HEK293T (cell line): ENCODE measurements around the gene RFX1.

ENCODE experiments used
- CTCF ChIA-PET: fragments of 350-600 bp; formaldehyde crosslinking; extraction: SDS; loops from one replicate; lab custom pipeline; 2021; ENCODE audit warnings: antibody characterized with exemption, inconsistent platforms; lab: Yijun Ruan, JAX
- POLR2A ChIA-PET: fragments of 350-600 bp; formaldehyde crosslinking; extraction: SDS; loops from one replicate; lab custom pipeline; 2020; ENCODE audit warnings: antibody characterized with exemption, inconsistent platforms; lab: Yijun Ruan, JAX
- DNase-seq: peaks from one replicate; pipeline ENCODE4 v3.0.0; 2012; ENCODE audit warnings: mixed read lengths; ENCODE audit errors: extremely low spot score
- ARNT ChIP-seq: fragments of 450-650 bp; IDR thresholded peaks from 2 replicates; pipeline ENCODE4 v1.6.1; 2017; ENCODE audit warnings: mild to moderate bottlenecking
- BHLHE40 ChIP-seq: fragments of 450-650 bp; IDR thresholded peaks from 2 replicates; pipeline ENCODE4 v1.6.1; 2016; ENCODE audit warnings: mild to moderate bottlenecking, moderate library complexity, borderline replicate concordance
- CTBP1 ChIP-seq: fragments of 450-650 bp; IDR thresholded peaks from 2 replicates; pipeline ENCODE4 v1.6.1; 2016; ENCODE audit warnings: borderline replicate concordance
- ELF4 ChIP-seq: fragments of 450-650 bp; IDR thresholded peaks from 2 replicates; pipeline ENCODE4 v1.6.1; 2017; ENCODE audit warnings: antibody characterized with exemption
- FOXA1 ChIP-seq: fragments of 450-650 bp; IDR thresholded peaks from 2 replicates; pipeline ENCODE4 v1.6.1; 2016; ENCODE audit warnings: mild to moderate bottlenecking
- FOXK2 ChIP-seq: fragments of 450-650 bp; IDR thresholded peaks from 2 replicates; pipeline ENCODE4 v1.6.1; 2016; ENCODE audit warnings: mild to moderate bottlenecking
- FOXM1 ChIP-seq: fragments of 450-650 bp; IDR thresholded peaks from 2 replicates; pipeline ENCODE4 v1.6.1; 2017; ENCODE audit warnings: mild to moderate bottlenecking, borderline replicate concordance
- HDGF ChIP-seq: fragments of 450-650 bp; IDR thresholded peaks from 2 replicates; pipeline ENCODE4 v1.6.1; 2017; ENCODE audit warnings: antibody characterized with exemption, borderline replicate concordance
- L3MBTL2 ChIP-seq: fragments of 450-650 bp; conservative IDR thresholded peaks from 2 replicates; pipeline ENCODE4 v1.6.1; 2016; ENCODE audit warnings: mild to moderate bottlenecking
- LEF1 ChIP-seq: fragments of 450-650 bp; IDR thresholded peaks from 2 replicates; pipeline ENCODE4 v1.6.1; 2017; ENCODE audit warnings: mild to moderate bottlenecking, borderline replicate concordance
- NFRKB ChIP-seq: fragments of 450-650 bp; IDR thresholded peaks from 2 replicates; pipeline ENCODE4 v1.6.1; 2016; ENCODE audit warnings: mild to moderate bottlenecking, moderate library complexity
- SP1 ChIP-seq: fragments of 450-650 bp; IDR thresholded peaks from 2 replicates; pipeline ENCODE4 v1.6.1; 2017
- SUZ12 ChIP-seq: fragments of 450-650 bp; IDR thresholded peaks from 2 replicates; pipeline ENCODE4 v1.6.1; 2016; ENCODE audit warnings: mild to moderate bottlenecking
- TARDBP ChIP-seq: fragments of 450-650 bp; IDR thresholded peaks from 2 replicates; pipeline ENCODE4 v1.6.1; 2016
- ZNF384 ChIP-seq: fragments of 450-650 bp; IDR thresholded peaks from 2 replicates; pipeline ENCODE4 v1.6.1; 2016
- TF ChIP-seq, protein P1 (sequence below): fragments of 450-650 bp; IDR thresholded peaks from 2 replicates; pipeline ENCODE4 v1.6.1; 2016

Gene RFX1

DNA sequence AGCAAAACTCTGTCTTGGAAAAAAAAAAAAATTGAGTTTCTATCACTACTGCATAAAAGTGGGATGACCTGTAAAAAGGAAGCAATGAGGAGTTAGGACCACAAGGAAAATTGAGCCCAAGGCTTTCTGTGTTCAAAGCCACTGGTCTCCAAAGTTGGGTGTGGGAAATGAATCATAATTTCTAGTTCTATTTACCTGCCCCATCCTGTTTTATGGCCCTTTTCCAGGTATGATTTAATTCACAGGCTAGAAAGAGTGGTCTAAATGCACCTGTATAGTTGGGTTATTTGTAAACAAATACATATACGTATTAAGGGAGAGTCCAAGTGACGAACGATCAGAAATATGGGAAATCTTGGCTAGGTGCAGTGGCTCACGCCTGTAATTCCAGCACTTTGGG, 59.7 kb downstream of the RFX1 start:
- ChIA-PET POLR2A (no interaction called here), CTCF (no interaction called here)
- DNase-seq: no peak
- TF ChIP-seq L3MBTL2 (no peak), TARDBP (no peak), CTBP1 (no peak), ZNF384 (no peak), FOXM1 (no peak), LEF1 (no peak), SUZ12 (no peak), ARNT (no peak), ELF4 (no peak), FOXA1 (no peak), SP1 (no peak), HDGF (no peak), BHLHE40 (no peak), NFRKB (no peak)
- TF ChIP-seq, protein P1, sequence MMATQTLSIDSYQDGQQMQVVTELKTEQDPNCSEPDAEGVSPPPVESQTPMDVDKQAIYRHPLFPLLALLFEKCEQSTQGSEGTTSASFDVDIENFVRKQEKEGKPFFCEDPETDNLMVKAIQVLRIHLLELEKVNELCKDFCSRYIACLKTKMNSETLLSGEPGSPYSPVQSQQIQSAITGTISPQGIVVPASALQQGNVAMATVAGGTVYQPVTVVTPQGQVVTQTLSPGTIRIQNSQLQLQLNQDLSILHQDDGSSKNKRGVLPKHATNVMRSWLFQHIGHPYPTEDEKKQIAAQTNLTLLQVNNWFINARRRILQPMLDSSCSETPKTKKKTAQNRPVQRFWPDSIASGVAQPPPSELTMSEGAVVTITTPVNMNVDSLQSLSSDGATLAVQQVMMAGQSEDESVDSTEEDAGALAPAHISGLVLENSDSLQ: no peak

DNA sequence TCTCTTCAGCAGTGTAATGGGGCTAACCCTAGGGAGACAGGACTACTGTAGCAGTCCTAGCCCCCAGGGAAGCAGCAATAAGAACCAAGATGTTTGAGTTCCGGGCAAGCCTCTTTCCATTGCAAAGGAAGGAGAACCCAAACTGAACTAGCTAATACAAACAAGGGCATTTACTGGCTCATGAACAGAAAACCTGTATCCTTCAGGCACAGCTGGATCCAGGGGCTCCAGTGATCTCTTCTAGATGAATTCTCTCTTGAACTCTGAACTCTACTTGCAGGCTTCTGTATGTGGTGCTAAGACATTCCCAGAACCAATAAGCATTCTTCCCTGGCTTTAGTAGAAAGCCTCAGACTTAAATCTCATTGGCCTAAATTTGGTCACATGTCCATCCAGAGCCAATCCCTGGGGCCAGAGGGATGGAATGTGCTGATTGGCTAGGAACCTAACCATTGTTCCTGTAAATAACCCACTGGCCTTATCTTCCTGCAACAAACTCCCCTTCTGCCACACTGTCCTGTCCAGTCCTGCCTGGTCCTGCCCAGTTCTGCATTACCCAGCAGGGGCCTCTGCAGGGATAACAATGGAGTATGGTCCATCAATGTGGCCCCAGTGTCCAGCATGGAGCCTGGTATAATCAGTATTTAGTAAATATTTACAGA, 64.0 kb downstream of the RFX1 start:
- ChIA-PET CTCF (no interaction called here), POLR2A (no interaction called here)
- DNase-seq: no peak
- TF ChIP-seq FOXA1 (no peak), FOXK2 (no peak), SP1 (no peak), ZNF384 (no peak), TARDBP (no peak), NFRKB (no peak), ARNT (no peak), SUZ12 (no peak), ELF4 (no peak), L3MBTL2 (no peak)
- TF ChIP-seq, protein P1: no peak

DNA sequence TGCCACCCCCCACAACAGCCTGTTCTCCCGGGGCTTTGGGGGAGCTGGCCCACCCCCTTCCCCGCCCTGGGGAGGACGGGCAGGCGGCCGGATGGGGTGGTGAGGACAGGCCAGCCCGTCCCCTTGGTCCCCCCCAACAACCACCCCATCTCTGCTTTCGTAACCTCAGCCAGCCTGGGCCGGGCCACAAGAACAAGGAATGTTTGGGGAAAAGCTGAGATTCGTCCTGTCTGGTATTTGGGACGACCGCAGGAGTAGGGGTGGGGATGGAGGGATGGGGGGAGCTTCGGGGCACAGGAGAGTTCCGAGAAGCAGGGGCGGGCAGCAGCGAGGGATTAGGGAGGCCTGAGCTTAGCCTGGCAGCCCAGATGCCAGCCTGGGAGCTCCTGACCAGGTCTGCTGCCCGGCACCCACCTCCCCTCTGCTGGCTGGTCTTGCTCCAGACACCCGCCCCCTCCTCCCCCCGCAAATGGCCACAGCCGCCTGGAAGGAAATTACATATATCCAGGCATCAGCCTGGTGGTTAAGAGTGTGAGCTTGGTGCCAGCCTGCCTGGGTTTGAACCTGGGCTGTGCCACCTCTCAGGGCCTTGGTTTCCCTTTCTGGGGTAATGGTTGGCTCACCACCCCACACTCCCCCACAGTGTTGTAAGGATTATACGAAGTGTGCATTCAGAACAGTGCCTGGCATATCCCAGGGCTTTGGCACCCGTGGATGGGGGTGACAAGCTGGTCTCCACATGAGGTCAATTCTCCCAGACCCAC, 67.6 kb downstream of the RFX1 start, which contains the start of gene PODNL1:
Gene PODNL1, minus strand, starts transcription at position 117 of the 764 bp plus-strand sequence. CDS start 236 bp downstream, outside the sequence.
- POLR2A ChIA-PET: interaction anchor here (1.4 to 1.8 kb wide), 2 partner anchors 14 to 15 kb away, joined by 6 read pairs; partner anchors contain the start of gene DCAF15
- CTCF ChIA-PET: no interaction called here
- no peak for TF ChIP-seq LEF1
- no peak for TF ChIP-seq ZNF384
- no peak for TF ChIP-seq TARDBP
- no peak for TF ChIP-seq NFRKB
- TF ChIP-seq FOXK2: no peak
- no peak for TF ChIP-seq L3MBTL2
- TF ChIP-seq SP1: no peak
- TF ChIP-seq ELF4: no peak
- no peak for TF ChIP-seq SUZ12
- TF ChIP-seq FOXA1: no peak
- TF ChIP-seq CTBP1: no peak
- TF ChIP-seq HDGF: no peak
- TF ChIP-seq FOXM1: no peak
- no peak for TF ChIP-seq ARNT
- DNase-seq: no peak

DNA sequence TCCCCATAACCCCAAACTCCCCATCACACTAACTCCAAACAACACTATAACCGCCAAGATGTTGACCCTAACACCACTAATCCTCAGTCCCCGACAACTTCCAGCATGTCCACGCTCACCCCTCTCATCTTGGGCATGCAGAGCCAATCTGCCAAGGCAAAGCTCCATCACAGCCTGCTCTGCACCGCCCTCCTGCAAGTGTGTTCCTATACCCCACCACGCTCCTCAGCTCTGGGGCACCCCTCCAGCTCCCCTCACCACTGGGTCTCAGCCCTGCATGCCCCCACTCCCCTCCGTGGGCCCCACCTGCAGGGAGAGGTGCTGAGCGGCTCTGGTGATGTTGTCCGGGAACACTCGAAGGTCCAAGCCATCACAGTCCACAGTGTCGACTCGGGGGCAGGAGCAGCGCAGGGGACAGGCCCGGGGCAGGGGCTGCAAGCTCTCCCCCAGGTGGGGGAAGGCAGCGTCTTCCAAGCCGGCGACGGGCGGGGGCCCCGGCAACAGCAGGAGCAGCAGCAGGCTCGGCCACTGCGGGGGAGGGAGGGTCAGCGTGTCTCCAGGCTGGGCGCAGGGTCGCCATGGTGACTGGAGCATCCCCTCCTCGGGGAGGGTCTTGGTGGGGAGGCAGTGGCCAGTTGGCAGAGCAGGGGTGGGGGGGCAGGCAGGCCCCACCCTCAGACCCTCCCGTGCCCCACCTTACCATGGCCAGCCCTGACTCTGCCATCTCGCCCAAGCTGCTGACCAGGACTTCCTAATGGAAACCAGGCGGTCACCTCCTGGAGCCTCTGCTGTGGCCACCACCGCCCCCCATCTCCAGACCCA, 68.4 kb downstream of the RFX1 start:
- DNase-seq: no peak
- ChIA-PET POLR2A (interaction anchor here (1.8 kb wide), 1 partner anchor 15 kb away, joined by 6 read pairs; the partner anchor contains the start of gene DCAF15), CTCF (no interaction called here)
- TF ChIP-seq HDGF: no peak
- no peak for TF ChIP-seq ELF4
- no peak for TF ChIP-seq CTBP1
- TF ChIP-seq BHLHE40: no peak
- no peak for TF ChIP-seq L3MBTL2
- TF ChIP-seq, protein P1: no peak
- no peak for TF ChIP-seq FOXK2
- TF ChIP-seq SP1: no peak
- TF ChIP-seq ZNF384: no peak
- no peak for TF ChIP-seq FOXA1
- TF ChIP-seq NFRKB: no peak
- TF ChIP-seq ARNT: no peak
- TF ChIP-seq LEF1: no peak
- TF ChIP-seq SUZ12: no peak
- no peak for TF ChIP-seq TARDBP
- no peak for TF ChIP-seq FOXM1
